Mucosa of rectum (tissue), 2 donors: ENCODE results near the gene LTO1.

Experiments used
- H3K27ac ChIP-seq, 2 donors: one replicate each; pipeline ENCODE4 v1.7.0; 2013; ENCODE audit warnings: inconsistent platforms in 2 of 2, low read depth in 2 of 2, low read length in 2 of 2
- H3K27me3 ChIP-seq, 2 donors: one replicate each; pipeline ENCODE4 v1.7.0; 2013; ENCODE audit warnings: low read length in 2 of 2; ENCODE audit not compliant: control insufficient read depth in 2 of 2, insufficient read depth in 2 of 2
- H3K36me3 ChIP-seq, 2 donors: one replicate each; pipeline ENCODE4 v1.7.0; 2013; ENCODE audit warnings: low read length in 2 of 2; ENCODE audit not compliant: control insufficient read depth in 2 of 2, insufficient read depth in 2 of 2
- H3K4me1 ChIP-seq, 2 donors: one replicate each; pipeline ENCODE4 v1.7.0; 2013; ENCODE audit warnings: low read length in 2 of 2, mild to moderate bottlenecking in 1 of 2; ENCODE audit not compliant: control insufficient read depth in 2 of 2, insufficient read depth in 2 of 2
- H3K4me3 ChIP-seq, 2 donors: one replicate each; pipeline ENCODE4 v1.7.0; 2013; ENCODE audit warnings: low read length in 2 of 2
- H3K9ac ChIP-seq, 2 donors: one replicate each; pipeline ENCODE4 v1.7.0; 2013; ENCODE audit warnings: low read length in 2 of 2, low read depth in 1 of 2, mild to moderate bottlenecking in 1 of 2
- H3K9me3 ChIP-seq, 2 donors: one replicate each; pipeline ENCODE4 v1.7.0; 2013; ENCODE audit warnings: low read length in 2 of 2; ENCODE audit not compliant: control insufficient read depth in 2 of 2
- donor health status: healthy.
- donor health status: Normal muscosa, but diverticular disease.

Gene LTO1

GRCh38 chr11:69666261-69666660, 8.9 kb downstream of the LTO1 start:
- Histone ChIP-seq H3K4me3 (no peak overlapping the region), H3K4me1 (peaks cover 0 to 3% of the 10 kb centered on the region in 2 donors), H3K9me3 (no peaks in the 10 kb centered on the region), H3K27me3 (no peaks in the 10 kb centered on the region), H3K27ac (no peak overlapping the region), H3K9ac (no peak overlapping the region), H3K36me3 (peaks cover 23 to 44% of the 10 kb centered on the region in 2 donors)

- Histone ChIP-seq H3K9me3 (no peaks in the 10 kb centered on the region), H3K4me1 (peaks cover 0 to 3% of the 10 kb centered on the region in 2 donors), H3K36me3 (peaks cover 19 to 43% of the 10 kb centered on the region in 2 donors), H3K27ac (no peak overlapping the region), H3K27me3 (no peaks in the 10 kb centered on the region), H3K9ac (no peak overlapping the region), H3K4me3 (no peak overlapping the region)
These were observed 9.5 kb downstream of the LTO1 start for GRCh38 chr11:69665669-69666068.

GRCh38 chr11:69664901-69665300, 10.3 kb downstream of the LTO1 start:
- Histone ChIP-seq H3K4me3 (no peak overlapping the region), H3K9me3 (no peaks in the 10 kb centered on the region), H3K36me3 (peaks cover 15 to 41% of the 10 kb centered on the region in 2 donors), H3K27me3 (no peaks in the 10 kb centered on the region), H3K4me1 (peaks cover 0 to 3% of the 10 kb centered on the region in 2 donors), H3K9ac (no peak overlapping the region), H3K27ac (no peak overlapping the region)

GRCh38 chr11:69664103-69664775, 10.9 kb downstream of the LTO1 start:
- peaks cover 13 to 35% of the 10 kb centered on the region in 2 donors for H3K36me3 ChIP-seq
- H3K27ac ChIP-seq = no peak overlapping the region
- no peak overlapping the region for H3K4me3 ChIP-seq
- H3K4me1 ChIP-seq = peaks cover 0 to 3% of the 10 kb centered on the region in 2 donors
- H3K27me3 ChIP-seq = no peaks in the 10 kb centered on the region
- H3K9ac ChIP-seq = no peak overlapping the region
- no peaks in the 10 kb centered on the region for H3K9me3 ChIP-seq

GRCh38 chr11:69663326-69663725, 11.8 kb downstream of the LTO1 start:
- Histone ChIP-seq H3K4me3 (no peak overlapping the region), H3K27me3 (no peaks in the 10 kb centered on the region), H3K27ac (no peak overlapping the region), H3K36me3 (peaks cover 10 to 33% of the 10 kb centered on the region in 2 donors), H3K9me3 (no peaks in the 10 kb centered on the region), H3K4me1 (peaks cover 0 to 3% of the 10 kb centered on the region in 2 donors), H3K9ac (no peak overlapping the region)

- Histone ChIP-seq H3K4me3 (no peak overlapping the region), H3K9me3 (no peaks in the 10 kb centered on the region), H3K4me1 (no peaks in the 10 kb centered on the region), H3K27ac (no peak overlapping the region), H3K36me3 (peaks cover 8 to 29% of the 10 kb centered on the region in 2 donors), H3K9ac (no peak overlapping the region), H3K27me3 (no peaks in the 10 kb centered on the region)
These were observed 12.3 kb downstream of the LTO1 start for GRCh38 chr11:69662806-69663205.

- peaks cover 8 to 26% of the 10 kb centered on the region in 2 donors for H3K36me3 ChIP-seq
- no peaks in the 10 kb centered on the region for H3K4me1 ChIP-seq
- H3K9ac ChIP-seq = no peak overlapping the region
- H3K27me3 ChIP-seq = no peaks in the 10 kb centered on the region
- H3K9me3 ChIP-seq = no peaks in the 10 kb centered on the region
- H3K27ac ChIP-seq = no peak overlapping the region
- no peak overlapping the region for H3K4me3 ChIP-seq
These were observed 13.0 kb downstream of the LTO1 start for GRCh38 chr11:69662021-69662698.

GRCh38 chr11:69661413-69661715, 13.8 kb downstream of the LTO1 start:
- peaks cover 8 to 23% of the 10 kb centered on the region in 2 donors for H3K36me3 ChIP-seq
- H3K9ac ChIP-seq = no peak overlapping the region
- H3K27ac ChIP-seq = no peak overlapping the region
- no peak overlapping the region for H3K4me3 ChIP-seq
- no peaks in the 10 kb centered on the region for H3K9me3 ChIP-seq
- no peaks in the 10 kb centered on the region for H3K27me3 ChIP-seq
- H3K4me1 ChIP-seq = no peaks in the 10 kb centered on the region

- H3K4me3 ChIP-seq = no peak overlapping the region
- no peaks in the 10 kb centered on the region for H3K27me3 ChIP-seq
These were observed 15.1 kb downstream of the LTO1 start for GRCh38 chr11:69660001-69660500.

GRCh38 chr11:69659591-69659990, 15.6 kb downstream of the LTO1 start:
- Histone ChIP-seq H3K4me1 (peaks cover 0 to 2% of the 10 kb centered on the region in 2 donors), H3K36me3 (peaks cover 8 to 13% of the 10 kb centered on the region in 2 donors), H3K9ac (no peak overlapping the region), H3K9me3 (no peaks in the 10 kb centered on the region), H3K27ac (no peak overlapping the region), H3K4me3 (no peak overlapping the region), H3K27me3 (no peaks in the 10 kb centered on the region)

More at GRCh38 chr11:69660001-69660500, 15.1 kb downstream of the LTO1 start:
- no peak overlapping the region for H3K27ac ChIP-seq
- no peak overlapping the region for H3K9ac ChIP-seq
- H3K36me3 ChIP-seq = peaks cover 8 to 18% of the 10 kb centered on the region in 2 donors
- peaks cover 0 to 2% of the 10 kb centered on the region in 2 donors for H3K4me1 ChIP-seq
- H3K9me3 ChIP-seq = no peaks in the 10 kb centered on the region
